ENCODE measurements around the gene FASN. TPM values are rescaled to one million over a fixed set of nuclear protein-coding genes. Genes with fewer than 3 reads are reported as not detected.

FASN gene
- total RNA-seq, 6 experiments from 2014 or later = 76.5 to 290 (median 217) TPM

- DNase-seq (no peak), ATAC-seq (no peak)
- no peak overlapping the region for H3K4me3 ChIP-seq
- TF ChIP-seq, protein P1, sequence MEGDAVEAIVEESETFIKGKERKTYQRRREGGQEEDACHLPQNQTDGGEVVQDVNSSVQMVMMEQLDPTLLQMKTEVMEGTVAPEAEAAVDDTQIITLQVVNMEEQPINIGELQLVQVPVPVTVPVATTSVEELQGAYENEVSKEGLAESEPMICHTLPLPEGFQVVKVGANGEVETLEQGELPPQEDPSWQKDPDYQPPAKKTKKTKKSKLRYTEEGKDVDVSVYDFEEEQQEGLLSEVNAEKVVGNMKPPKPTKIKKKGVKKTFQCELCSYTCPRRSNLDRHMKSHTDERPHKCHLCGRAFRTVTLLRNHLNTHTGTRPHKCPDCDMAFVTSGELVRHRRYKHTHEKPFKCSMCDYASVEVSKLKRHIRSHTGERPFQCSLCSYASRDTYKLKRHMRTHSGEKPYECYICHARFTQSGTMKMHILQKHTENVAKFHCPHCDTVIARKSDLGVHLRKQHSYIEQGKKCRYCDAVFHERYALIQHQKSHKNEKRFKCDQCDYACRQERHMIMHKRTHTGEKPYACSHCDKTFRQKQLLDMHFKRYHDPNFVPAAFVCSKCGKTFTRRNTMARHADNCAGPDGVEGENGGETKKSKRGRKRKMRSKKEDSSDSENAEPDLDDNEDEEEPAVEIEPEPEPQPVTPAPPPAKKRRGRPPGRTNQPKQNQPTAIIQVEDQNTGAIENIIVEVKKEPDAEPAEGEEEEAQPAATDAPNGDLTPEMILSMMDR (IDR thresholded peaks at IDR 0.05) = no peak
- TF ChIP-seq POLR2A (IDR thresholded peaks at IDR 0.05) = no peak
- no peaks in the 10 kb centered on the region for H3K9me3 ChIP-seq
- intact Hi-C loops (cut with DNase I) = no loop called here
- H3K4me1 ChIP-seq = no peaks in the 10 kb centered on the region
- H3K27me3 ChIP-seq = no peaks in the 10 kb centered on the region
- H3K36me3 ChIP-seq = peaks cover 0 to 8% (median 0%) of the 10 kb centered on the region in 4 donors
- 47% methylated on average over 7 of the region's 9 CpGs for WGBS (ENCODE audit: insufficient coverage, low coverage, low lambda C conversion rate, missing lambda C conversion rate)
- H3K27ac ChIP-seq = no peak overlapping the region
Measured at GRCh38 chr17:82073446-82073845, 24.6 kb downstream of the FASN start.

DNA sequence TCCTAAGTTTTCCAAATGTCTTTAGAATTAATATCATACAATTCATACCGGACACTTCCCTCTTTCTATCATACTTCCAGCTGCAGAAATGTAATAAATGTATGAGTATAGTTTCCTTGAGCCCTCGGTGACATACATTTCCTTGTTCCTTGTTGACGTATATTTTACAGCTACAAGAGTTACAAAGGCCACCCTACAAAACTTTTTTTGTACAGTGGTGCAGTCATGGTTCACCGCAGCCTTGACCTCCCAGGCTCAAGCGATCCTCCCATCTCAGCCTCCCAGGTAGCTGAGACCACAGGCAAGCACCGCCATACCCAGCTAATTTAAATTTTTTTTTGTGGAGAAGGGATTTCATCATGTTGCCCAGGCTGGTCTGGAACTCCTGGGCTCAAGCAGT is 25.2 kb downstream of the FASN start:
- intact Hi-C loops (cut with DNase I) = no loop called here
- no peak for DNase-seq
- H3K4me1 ChIP-seq = no peaks in the 10 kb centered on the region
- peaks cover 0 to 2% (median 0%) of the 10 kb centered on the region in 4 donors for H3K36me3 ChIP-seq
- 75% methylated on average over 5 of the region's 6 CpGs for WGBS (ENCODE audit: insufficient coverage, low coverage, low lambda C conversion rate, missing lambda C conversion rate)
- TF ChIP-seq POLR2A (IDR thresholded peaks at IDR 0.05) = no peak
- TF ChIP-seq, protein P1 (IDR thresholded peaks at IDR 0.05) = no peak
- H3K27ac ChIP-seq = no peak overlapping the region
- H3K27me3 ChIP-seq = no peaks in the 10 kb centered on the region
- no peaks in the 10 kb centered on the region for H3K9me3 ChIP-seq
- H3K4me3 ChIP-seq = no peak overlapping the region
- ATAC-seq = no peak

DNA sequence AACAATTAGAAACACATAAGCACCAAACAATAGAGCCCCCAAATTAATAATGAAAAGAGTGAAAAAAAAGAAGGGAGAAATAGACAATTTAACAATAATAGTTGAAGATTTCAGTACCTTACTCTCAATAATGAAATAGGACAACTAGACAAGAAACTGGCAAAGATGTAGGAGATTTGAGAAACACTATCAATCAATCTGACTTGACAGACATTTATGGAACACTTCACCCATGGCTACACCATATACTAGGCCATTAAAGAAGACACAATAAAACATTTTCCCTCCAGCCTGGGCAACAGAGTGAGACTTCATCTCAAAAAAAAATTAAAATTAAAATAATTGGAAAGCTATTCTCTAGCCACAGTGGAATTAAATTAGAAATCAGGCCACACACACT is 27.4 kb downstream of the FASN start:
- Histone ChIP-seq H3K4me1 (no peaks in the 10 kb centered on the region), H3K9me3 (no peaks in the 10 kb centered on the region), H3K27me3 (no peaks in the 10 kb centered on the region), H3K4me3 (no peak overlapping the region), H3K36me3 (no peaks in the 10 kb centered on the region), H3K27ac (no peak overlapping the region)
- ATAC-seq (no peak), DNase-seq (no peak)
- intact Hi-C loops (cut with DNase I) = no loop called here
- no peak for TF ChIP-seq POLR2A (IDR thresholded peaks at IDR 0.05)
- TF ChIP-seq, protein P1 (IDR thresholded peaks at IDR 0.05) = no peak

DNA sequence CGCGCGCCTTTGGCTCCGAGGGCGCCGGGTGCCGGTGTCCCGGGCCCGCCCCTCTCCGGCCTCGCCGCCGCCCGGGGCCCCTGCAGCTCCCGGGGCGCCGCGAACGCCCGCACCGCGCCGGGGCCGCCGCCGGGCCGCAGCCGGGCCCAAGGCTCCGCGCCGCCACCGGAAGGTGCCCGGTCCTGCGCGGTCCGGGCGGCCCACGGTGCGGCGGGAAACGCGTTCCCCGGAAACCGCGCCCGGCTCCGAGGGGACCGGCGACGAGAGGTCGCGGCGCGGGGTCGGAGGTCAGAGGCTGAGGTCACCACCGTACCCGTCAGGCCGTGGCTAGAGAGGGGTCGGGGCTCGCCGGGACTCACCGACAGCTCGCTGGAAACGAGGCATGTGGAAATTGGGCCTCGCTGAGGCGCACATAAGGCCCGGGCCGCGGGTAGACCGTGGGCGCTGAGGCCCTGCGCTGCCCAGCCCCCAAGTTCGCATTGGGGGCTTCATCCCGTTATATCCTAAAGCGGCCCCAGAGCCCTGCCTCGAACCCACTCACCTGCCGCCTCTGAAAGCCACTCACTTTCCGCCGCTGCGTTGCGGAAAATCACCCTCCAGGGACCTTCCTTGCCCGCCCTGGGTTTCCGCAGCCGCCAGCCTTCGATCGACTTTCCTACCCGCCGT is 32.3 kb downstream of the FASN start, which contains the start of gene DUS1L:
DUS1L (minus strand) TSS at position 167 of the 666 bp plus-strand sequence. CDS start 745 bp downstream, outside the sequence.
- Histone ChIP-seq H3K27me3 (no peaks in the 10 kb centered on the region), H3K36me3 (peaks cover 0 to 21% (median 4%) of the 10 kb centered on the region in 4 donors), H3K4me3 (peak within 1 kb of the TSS; percentile 76 to 89 (median 87)), H3K9me3 (no peaks in the 10 kb centered on the region), H3K27ac (peak within 1 kb of the TSS; percentile 66 to 77 (median 70)), H3K4me1 (peaks cover 0 to 17% (median 6%) of the 10 kb centered on the region in 4 donors)
- DNase-seq = peak in 2 of 3 donors; percentile 64 to 74
- peak; percentile 42 for TF ChIP-seq POLR2A (IDR thresholded peaks at IDR 0.05)
- TF ChIP-seq, protein P1 (IDR thresholded peaks at IDR 0.05) = no peak
- intact Hi-C loops (cut with DNase I) = no loop called here
- 18% methylated on average over 27 of the region's 88 CpGs for WGBS (ENCODE audit: insufficient coverage, low coverage, low lambda C conversion rate, missing lambda C conversion rate)
- peak; percentile 69 to 83 (median 80) for ATAC-seq

Data from right lobe of liver (tissue), 6 donors.